ENCODE measurements around the gene NT5C1B.

NT5C1B gene

DNA sequence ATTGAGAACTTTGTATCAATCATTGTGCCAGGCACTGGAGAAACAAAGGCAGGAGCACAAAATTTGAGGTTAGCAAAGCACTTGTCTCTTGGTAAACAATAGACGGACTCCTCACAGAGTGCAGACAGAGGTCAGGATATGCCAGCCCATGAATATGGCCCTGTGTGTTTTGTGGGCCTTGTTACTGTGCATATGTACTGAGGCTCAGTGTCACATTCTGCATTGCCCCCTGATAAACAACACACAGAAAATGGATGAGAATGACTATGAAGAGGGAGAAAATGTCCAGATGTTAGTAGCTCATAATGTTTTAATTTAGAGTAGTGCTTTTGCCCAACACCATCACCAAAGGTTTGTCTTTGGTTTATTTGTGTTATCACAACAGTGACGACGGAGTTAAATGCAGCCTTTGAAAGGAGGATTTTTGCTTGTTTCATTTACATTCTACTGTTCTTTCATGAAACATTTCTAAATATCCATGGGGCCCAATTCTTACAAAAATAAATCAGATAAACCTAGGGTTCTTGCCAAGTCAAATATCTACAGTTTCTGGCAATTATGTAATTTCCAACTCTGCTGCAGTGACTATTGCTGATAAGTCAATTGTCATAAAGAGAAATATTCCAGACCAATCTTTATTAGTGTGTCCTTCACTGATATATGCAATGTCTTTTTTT is 14.6 kb upstream of the NT5C1B start:
- TF ChIP-seq, protein P1, sequence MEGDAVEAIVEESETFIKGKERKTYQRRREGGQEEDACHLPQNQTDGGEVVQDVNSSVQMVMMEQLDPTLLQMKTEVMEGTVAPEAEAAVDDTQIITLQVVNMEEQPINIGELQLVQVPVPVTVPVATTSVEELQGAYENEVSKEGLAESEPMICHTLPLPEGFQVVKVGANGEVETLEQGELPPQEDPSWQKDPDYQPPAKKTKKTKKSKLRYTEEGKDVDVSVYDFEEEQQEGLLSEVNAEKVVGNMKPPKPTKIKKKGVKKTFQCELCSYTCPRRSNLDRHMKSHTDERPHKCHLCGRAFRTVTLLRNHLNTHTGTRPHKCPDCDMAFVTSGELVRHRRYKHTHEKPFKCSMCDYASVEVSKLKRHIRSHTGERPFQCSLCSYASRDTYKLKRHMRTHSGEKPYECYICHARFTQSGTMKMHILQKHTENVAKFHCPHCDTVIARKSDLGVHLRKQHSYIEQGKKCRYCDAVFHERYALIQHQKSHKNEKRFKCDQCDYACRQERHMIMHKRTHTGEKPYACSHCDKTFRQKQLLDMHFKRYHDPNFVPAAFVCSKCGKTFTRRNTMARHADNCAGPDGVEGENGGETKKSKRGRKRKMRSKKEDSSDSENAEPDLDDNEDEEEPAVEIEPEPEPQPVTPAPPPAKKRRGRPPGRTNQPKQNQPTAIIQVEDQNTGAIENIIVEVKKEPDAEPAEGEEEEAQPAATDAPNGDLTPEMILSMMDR (conservative IDR thresholded peaks at IDR 0.05; ENCODE audit: low read depth) = no peak
- H3K27ac ChIP-seq = no peak overlapping the region
- DNase-seq (ENCODE audit: low spot score) = no peak
- ChIA-PET CTCF (interaction anchor here (0.5 to 0.6 kb wide), 2 partner anchors 72 to 988 kb away, joined by 5 read pairs; no protein-coding TSS in a partner anchor), POLR2A (ENCODE audit: low non-redundant PET) (no interaction called here)

DNA sequence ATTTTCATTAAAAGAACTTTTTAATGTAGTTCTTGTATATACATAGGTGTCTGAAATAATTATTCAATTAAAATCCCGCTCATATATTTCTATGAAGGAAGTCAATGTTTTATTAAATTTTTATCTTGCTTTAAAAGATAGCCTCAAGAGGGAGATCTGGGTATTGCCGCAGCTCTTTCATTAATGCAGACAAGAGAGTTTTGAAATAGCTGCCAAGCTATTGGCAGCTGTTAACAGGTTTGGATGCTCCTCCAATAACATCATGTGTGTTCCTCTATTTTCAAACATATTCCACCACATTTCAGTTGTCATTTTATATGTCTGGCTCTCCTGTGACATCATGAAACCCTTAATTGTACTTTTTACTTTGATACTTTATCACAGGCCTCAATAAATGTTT is 12.9 kb upstream of the NT5C1B start:
- no peak overlapping the region for H3K27ac ChIP-seq
- TF ChIP-seq, protein P1 (conservative IDR thresholded peaks at IDR 0.05; ENCODE audit: low read depth) = no peak
- ChIA-PET POLR2A (ENCODE audit: low non-redundant PET) (no interaction called here), CTCF (no interaction called here)
- no peak for DNase-seq (ENCODE audit: low spot score)

DNA sequence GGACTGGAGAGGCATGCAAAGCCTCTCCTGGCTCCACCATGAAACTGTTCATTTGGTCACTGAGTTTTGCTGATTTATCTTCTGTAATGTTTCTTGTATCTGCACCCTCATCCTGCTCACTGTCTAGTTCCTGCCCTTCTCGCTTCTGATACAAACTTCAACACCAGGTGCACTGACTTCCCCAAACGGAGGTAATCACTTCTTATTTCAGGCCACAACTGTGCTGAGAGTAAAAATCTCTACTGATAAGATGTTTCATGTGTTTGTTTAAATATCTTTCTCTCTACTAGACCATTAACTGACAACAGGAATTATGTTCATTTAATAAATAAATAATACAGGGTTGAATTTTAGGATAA is 10.9 kb upstream of the NT5C1B start:
- POLR2A ChIA-PET (ENCODE audit: low non-redundant PET) = no interaction called here
- no peak for DNase-seq (ENCODE audit: low spot score)
- CTCF ChIA-PET = no interaction called here
- TF ChIP-seq, protein P1 (conservative IDR thresholded peaks at IDR 0.05; ENCODE audit: low read depth) = no peak
- H3K27ac ChIP-seq = no peak overlapping the region

DNA sequence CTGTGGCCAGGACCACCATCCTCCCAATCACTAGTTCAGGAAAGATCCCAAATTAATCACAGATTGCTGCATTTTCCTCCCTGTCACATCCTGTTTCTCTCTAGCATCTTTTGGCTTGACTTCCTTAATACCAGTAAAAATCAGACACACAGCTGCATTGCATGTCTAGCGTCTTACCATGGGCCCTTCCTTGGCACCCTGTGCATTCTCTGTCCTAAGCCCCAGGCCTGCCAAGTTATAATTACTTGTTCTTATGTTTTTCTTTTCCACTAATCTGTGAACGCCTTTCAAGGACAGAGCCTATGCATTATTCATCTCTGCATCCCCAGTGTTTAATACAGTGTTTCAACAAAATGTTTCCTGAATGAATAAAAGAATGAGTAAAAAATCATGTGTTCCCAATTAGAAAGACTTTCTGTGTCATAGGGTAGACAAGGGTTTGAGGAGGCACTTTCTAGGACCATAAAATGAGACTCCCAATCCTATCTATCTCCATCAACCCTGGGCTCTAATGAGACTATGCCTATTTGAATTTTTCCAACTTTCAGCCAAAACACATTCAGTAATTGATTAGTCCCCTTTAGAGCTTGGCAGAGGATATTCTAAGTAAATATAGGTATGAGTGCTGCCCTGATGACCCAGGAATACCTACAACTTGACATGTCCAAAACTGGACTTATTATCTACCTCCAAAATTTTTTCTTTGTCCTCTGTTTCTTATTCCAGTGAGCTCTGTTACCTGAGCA is 10.3 kb upstream of the NT5C1B start:
- POLR2A ChIA-PET (ENCODE audit: low non-redundant PET) = no interaction called here
- CTCF ChIA-PET = no interaction called here
- TF ChIP-seq, protein P1 (conservative IDR thresholded peaks at IDR 0.05; ENCODE audit: low read depth) = no peak
- DNase-seq (ENCODE audit: low spot score) = no peak
- no peak overlapping the region for H3K27ac ChIP-seq

DNA sequence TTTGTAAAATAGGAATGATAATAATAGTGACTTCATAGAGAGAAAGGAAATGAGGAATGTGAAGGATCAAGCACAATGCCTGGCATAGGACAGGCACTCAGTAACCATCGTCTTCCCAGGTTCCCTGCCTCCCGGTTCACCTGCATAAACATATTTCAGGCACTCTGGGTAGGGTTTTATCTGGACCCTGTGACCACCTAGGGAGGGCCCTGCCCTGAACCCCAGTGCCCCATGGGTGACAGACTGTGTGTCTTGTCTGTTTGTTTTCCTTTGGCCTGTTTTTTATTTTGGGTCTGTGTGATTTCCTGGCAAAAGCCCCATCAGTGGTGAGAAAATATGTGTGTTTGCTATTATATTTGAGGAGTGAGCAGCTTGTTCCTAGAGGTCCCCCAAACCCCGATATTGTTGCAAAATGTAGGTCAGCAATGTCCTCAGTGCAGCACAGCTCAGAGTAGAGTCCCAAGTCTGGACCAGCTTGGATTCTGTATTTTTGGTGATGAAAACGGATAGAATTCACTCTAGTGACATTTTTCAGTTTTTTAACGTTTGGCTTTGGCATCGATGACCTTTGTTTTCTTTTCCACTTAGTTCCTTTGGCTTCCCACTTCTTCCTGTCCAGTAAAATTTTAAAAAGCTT is 9.6 kb upstream of the NT5C1B start:
- ChIA-PET CTCF (no interaction called here), POLR2A (ENCODE audit: low non-redundant PET) (no interaction called here)
- no peak overlapping the region for H3K27ac ChIP-seq
- DNase-seq (ENCODE audit: low spot score) = no peak
- TF ChIP-seq, protein P1 (conservative IDR thresholded peaks at IDR 0.05; ENCODE audit: low read depth) = no peak

DNA sequence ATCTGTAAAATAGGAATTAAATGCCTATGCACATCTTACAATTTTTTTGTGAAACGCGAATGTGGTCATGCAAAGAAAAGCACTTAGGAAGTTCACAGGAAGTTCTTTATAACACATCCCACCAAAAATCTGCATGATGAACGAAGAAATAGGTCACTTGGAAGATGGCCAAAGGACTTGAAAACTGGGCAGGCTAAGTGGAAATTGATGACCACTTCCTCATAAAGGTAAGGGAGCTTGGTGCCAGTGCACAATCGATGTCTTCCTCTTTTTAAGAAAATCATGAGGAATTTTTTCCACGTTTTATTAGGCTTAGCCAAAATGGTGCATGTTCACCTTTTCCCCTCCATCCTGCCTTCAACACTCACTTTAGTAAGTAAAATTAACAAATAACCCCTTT is 8.2 kb upstream of the NT5C1B start:
- DNase-seq (ENCODE audit: low spot score) = no peak
- ChIA-PET CTCF (no interaction called here), POLR2A (ENCODE audit: low non-redundant PET) (no interaction called here)
- TF ChIP-seq, protein P1 (conservative IDR thresholded peaks at IDR 0.05; ENCODE audit: low read depth) = no peak
- no peak overlapping the region for H3K27ac ChIP-seq
